Memory B cell (primary cell): ENCODE data around the gene DMAC2L.
"Not testable (repeated sequence)": the region's sequence is repeated elsewhere in the genome, so short reads cannot be mapped to it uniquely, and the experiment has no call there.

ENCODE experiments used
- ATAC-seq: fragments of 150-1000 bp; cut with Tn5 transposase; 2 replicates; pipeline ENCODE4 v1.10.0; 2021; ENCODE audit warnings: low read depth, mild to moderate bottlenecking, moderate library complexity
- DNase-seq, 2 donors: peaks; one replicate each; pipeline ENCODE4 v3.0.0; 2022; ENCODE audit warnings: low spot score in 2 of 2
- H3K27ac Mint-ChIP-seq: one replicate; pipeline ENCODE4 v1.8.0; 2022; ENCODE audit warnings: mild to moderate bottlenecking, moderate library complexity, mixed read lengths
- H3K27me3 Mint-ChIP-seq: one replicate; pipeline ENCODE4 v1.8.0; 2022; ENCODE audit warnings: mixed read lengths
- H3K36me3 Mint-ChIP-seq: one replicate; pipeline ENCODE4 v1.8.0; 2022; ENCODE audit warnings: mild to moderate bottlenecking, mixed read lengths
- H3K4me1 Mint-ChIP-seq: one replicate; pipeline ENCODE4 v1.8.0; 2022; ENCODE audit warnings: mixed read lengths
- H3K4me3 Mint-ChIP-seq: one replicate; pipeline ENCODE4 v1.8.0; 2022; ENCODE audit warnings: mild to moderate bottlenecking, moderate library complexity, mixed read lengths
- H3K9me3 Mint-ChIP-seq: one replicate; pipeline ENCODE4 v1.8.0; 2022; ENCODE audit warnings: mixed read lengths

DMAC2L gene

DNA sequence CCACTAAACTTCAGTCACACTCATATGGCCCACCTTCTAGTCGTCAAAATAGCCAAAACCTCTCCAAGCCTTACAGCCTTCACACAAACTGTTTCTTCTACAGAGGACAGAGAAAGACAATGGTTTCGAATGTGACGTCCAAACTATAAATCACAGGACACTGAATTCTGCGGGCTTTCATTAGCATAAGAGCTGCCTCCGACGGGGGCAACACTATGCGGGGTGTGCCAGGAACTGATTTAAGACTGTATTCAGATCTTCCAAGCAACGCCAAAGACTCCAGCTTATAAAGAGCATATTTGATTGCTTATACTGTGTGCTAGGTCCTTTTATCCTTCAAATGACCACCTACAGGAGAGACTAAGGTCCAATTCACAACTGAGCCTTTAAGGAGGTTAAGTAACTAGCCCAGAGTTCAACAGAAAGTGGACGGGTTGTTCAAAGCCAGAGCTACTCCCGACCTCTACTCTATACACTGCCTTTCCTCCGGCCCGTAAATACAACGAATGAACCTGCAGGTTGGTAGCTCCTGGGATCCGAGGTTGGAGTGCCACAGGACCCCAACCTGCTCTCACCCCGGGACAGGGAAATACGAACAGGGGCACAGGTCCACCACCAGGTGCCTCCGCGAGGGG lies 670 bp upstream of the DMAC2L start:
- DNase-seq, result peak in 1 of 2 donors; percentile 0
- no peak for ATAC-seq
- H3K9me3 Mint-ChIP-seq, result no peaks in the 10 kb centered on the region
- peaks cover 7% of the 10 kb centered on the region for H3K36me3 Mint-ChIP-seq
- H3K27me3 Mint-ChIP-seq, result no peaks in the 10 kb centered on the region
- H3K4me1 Mint-ChIP-seq, result peaks cover 23% of the 10 kb centered on the region
- H3K27ac Mint-ChIP-seq, result peak overlapping the region; percentile 91
- H3K4me3 Mint-ChIP-seq, result peak overlapping the region; percentile 95

- Mint-ChIP-seq H3K27me3 (no peaks in the 10 kb centered on the region), H3K27ac (peak overlapping the region; percentile 91), H3K9me3 (no peaks in the 10 kb centered on the region), H3K4me3 (peak overlapping the region; percentile 95), H3K4me1 (peaks cover 26% of the 10 kb centered on the region), H3K36me3 (peaks cover 7% of the 10 kb centered on the region)
- no peak for DNase-seq
- peak; percentile 45 for ATAC-seq
These were observed 570 bp downstream of the DMAC2L start for GRCh38 chr14:50312734-50313054.

DNA sequence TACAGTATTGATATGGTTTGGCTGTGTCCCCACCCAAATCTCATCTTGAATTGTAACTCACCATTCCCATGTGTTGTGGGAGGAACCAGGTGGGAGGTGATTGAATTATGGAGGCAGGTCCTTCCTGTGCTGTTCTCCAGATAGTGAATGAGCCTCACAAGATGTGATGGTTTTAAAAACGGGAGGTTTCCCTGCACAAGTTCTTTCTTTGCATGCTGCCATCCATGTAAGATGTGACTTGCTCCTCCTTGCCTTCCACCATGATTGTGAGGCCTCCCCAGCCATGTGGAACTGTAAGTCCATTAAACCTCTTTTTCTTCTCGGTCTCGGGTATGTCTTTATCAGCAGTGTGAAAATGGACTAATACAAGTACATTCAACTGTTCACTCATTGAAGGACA lies 2.0 kb downstream of the DMAC2L start:
- not testable (repeated sequence) for H3K36me3 Mint-ChIP-seq, H3K9me3 Mint-ChIP-seq, ATAC-seq, DNase-seq, H3K4me3 Mint-ChIP-seq, H3K27ac Mint-ChIP-seq, H3K27me3 Mint-ChIP-seq
- H3K4me1 Mint-ChIP-seq, result peaks cover 33% of the 10 kb centered on the region

DNA sequence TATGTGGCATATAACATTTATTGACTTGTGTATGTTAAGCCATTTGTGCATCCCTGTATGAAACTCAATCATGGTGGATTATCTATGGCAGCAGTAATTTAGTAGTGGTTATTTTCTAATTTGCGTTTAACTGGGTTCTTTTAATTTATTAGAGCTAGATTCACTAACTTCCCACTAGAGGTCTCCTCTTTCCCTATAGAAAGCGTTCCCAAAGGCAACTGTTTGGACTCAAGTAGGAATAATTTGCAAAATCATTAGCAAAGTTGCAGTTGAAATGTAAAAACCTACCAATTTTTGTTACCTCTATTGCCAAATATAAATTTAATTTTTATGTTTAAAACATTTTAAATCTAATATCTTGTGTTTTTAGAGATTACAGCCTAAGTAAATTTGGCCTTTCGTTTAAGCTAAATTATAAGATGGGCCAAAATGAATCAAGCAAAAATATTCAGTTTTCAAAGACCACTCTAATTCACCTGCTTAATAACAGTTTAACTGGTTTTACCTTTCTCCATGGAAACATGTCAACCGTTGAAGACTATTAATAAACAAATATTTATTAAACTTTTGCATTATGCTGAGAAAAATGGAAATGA lies 6.0 kb downstream of the DMAC2L start:
- Mint-ChIP-seq H3K4me1 (peaks cover 23% of the 10 kb centered on the region), H3K4me3 (no peak overlapping the region), H3K27ac (no peak overlapping the region), H3K27me3 (no peaks in the 10 kb centered on the region), H3K9me3 (no peaks in the 10 kb centered on the region), H3K36me3 (peaks cover 7% of the 10 kb centered on the region)
- DNase-seq (peak in 1 of 2 donors; percentile 3), ATAC-seq (no peak)

GRCh38 chr14:50319293-50319692 lies 7.2 kb downstream of the DMAC2L start:
- H3K36me3 Mint-ChIP-seq, result peaks cover 5% of the 10 kb centered on the region
- ATAC-seq (no peak), DNase-seq (no peak)
- H3K4me1 Mint-ChIP-seq, result peaks cover 16% of the 10 kb centered on the region
- no peak overlapping the region for H3K4me3 Mint-ChIP-seq
- no peaks in the 10 kb centered on the region for H3K27me3 Mint-ChIP-seq
- H3K27ac Mint-ChIP-seq, result no peak overlapping the region
- no peaks in the 10 kb centered on the region for H3K9me3 Mint-ChIP-seq

GRCh38 chr14:50319721-50320120 lies 7.6 kb downstream of the DMAC2L start:
- no peak overlapping the region for H3K27ac Mint-ChIP-seq
- no peak for DNase-seq

GRCh38 chr14:50320283-50320682 lies 8.2 kb downstream of the DMAC2L start:
- H3K4me3 Mint-ChIP-seq, result no peak overlapping the region
- no peak for DNase-seq
- ATAC-seq, result no peak

More at GRCh38 chr14:50319721-50320120, 7.6 kb downstream of the DMAC2L start:
- ATAC-seq, result no peak
- Mint-ChIP-seq H3K9me3 (no peaks in the 10 kb centered on the region), H3K4me3 (no peak overlapping the region), H3K36me3 (peaks cover 4% of the 10 kb centered on the region), H3K4me1 (peaks cover 15% of the 10 kb centered on the region), H3K27me3 (no peaks in the 10 kb centered on the region)

DNA sequence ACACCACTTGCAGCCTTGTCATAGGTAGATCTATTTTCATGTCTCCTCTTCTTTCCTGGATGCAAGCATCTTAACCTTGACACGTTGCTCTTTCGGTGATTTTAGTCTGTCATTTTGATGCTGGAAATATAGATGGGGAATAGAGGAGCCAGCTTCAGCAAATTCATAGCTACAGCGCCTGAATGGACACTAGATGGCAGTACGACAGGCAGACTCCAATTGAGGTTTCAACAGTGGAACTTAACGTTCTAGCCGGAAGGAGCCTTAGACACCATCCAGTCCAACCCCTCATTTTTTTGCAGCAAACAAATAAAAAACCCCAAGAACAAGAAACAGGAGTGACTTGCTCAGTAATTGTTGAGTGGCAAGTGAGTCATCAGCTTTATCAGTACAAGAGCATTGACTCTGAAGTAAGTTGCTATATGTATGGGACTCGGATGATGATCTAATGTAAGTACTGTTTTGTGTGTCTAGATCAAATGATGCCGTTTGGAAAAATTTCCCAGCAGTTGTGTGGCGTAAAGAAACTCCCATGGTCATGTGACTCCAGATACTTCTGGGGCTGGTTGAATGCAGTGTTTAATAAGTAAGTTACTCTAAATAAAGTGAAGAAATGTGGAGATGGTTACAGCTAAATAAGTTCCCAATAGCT lies 9.0 kb downstream of the DMAC2L start:
- H3K27me3 Mint-ChIP-seq, result no peaks in the 10 kb centered on the region
- H3K4me3 Mint-ChIP-seq, result no peak overlapping the region
- H3K9me3 Mint-ChIP-seq, result no peaks in the 10 kb centered on the region
- ATAC-seq (peak; percentile 96), DNase-seq (peak; percentile 37 to 63)
- no peak overlapping the region for H3K27ac Mint-ChIP-seq
- peaks cover 13% of the 10 kb centered on the region for H3K4me1 Mint-ChIP-seq
- peaks cover 2% of the 10 kb centered on the region for H3K36me3 Mint-ChIP-seq

More at GRCh38 chr14:50320283-50320682, 8.2 kb downstream of the DMAC2L start:
- H3K9me3 Mint-ChIP-seq, result no peaks in the 10 kb centered on the region
- peaks cover 4% of the 10 kb centered on the region for H3K36me3 Mint-ChIP-seq
- H3K4me1 Mint-ChIP-seq, result peaks cover 15% of the 10 kb centered on the region
- H3K27me3 Mint-ChIP-seq, result no peaks in the 10 kb centered on the region
- H3K27ac Mint-ChIP-seq, result no peak overlapping the region

DNA sequence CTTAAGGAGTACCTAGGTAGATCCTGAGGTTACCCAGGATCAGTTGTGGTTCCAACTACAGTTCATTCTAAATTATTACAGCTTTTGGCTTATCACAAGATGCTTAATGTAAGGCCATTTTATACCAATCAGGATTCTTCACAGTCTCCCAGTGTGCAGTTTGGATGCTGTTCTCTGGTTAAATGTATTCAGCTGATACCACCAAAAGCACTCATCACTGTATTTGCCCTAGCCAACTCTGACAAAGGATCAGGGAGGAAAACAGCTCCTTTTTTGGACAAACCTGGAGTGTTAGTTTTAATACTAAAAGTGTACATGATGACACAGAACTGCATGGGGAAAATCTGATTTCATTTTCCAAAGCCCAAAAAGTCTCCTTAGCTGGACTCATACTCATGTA lies 19.5 kb downstream of the DMAC2L start:
- no peak overlapping the region for H3K27ac Mint-ChIP-seq
- no peak for DNase-seq
- peaks cover 9% of the 10 kb centered on the region for H3K36me3 Mint-ChIP-seq
- peaks cover 5% of the 10 kb centered on the region for H3K4me1 Mint-ChIP-seq
- H3K4me3 Mint-ChIP-seq, result no peak overlapping the region
- no peaks in the 10 kb centered on the region for H3K9me3 Mint-ChIP-seq
- no peak for ATAC-seq
- H3K27me3 Mint-ChIP-seq, result no peaks in the 10 kb centered on the region

GRCh38 chr14:50333014-50333509 lies 20.9 kb downstream of the DMAC2L start:
- DNase-seq (no peak), ATAC-seq (no peak)
- Mint-ChIP-seq H3K9me3 (no peaks in the 10 kb centered on the region), H3K27me3 (no peaks in the 10 kb centered on the region), H3K36me3 (peaks cover 9% of the 10 kb centered on the region), H3K4me1 (peaks cover 5% of the 10 kb centered on the region), H3K27ac (peak overlapping the region; percentile 19), H3K4me3 (no peak overlapping the region)

- Mint-ChIP-seq H3K27me3 (no peaks in the 10 kb centered on the region), H3K4me3 (no peak overlapping the region), H3K4me1 (peaks cover 5% of the 10 kb centered on the region), H3K27ac (no peak overlapping the region), H3K36me3 (peaks cover 7% of the 10 kb centered on the region), H3K9me3 (no peaks in the 10 kb centered on the region)
- DNase-seq (no peak), ATAC-seq (no peak)
These were observed 22.1 kb downstream of the DMAC2L start for GRCh38 chr14:50334211-50334610.

DNA sequence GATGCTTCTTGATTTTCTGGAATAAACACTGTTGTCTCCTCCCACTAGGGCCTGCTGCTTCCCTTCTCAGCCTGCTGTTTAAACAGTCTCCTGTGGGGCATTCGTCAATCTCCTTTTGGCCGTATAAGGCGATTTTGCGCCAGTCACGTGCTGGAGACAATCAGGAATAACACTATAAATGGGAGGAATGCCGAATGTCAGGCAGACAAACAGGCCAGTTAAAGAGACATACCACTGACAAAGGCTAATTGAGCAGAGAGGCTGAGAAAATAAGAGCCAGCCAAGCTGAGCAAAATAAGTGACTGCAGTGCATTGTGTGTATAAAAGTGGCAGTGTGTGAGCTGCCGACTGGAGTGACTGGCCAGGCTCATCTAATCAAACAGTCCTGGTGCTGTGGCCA lies 23.3 kb downstream of the DMAC2L start:
- DNase-seq (no peak), ATAC-seq (no peak)
- H3K36me3 Mint-ChIP-seq, result peaks cover 4% of the 10 kb centered on the region
- no peaks in the 10 kb centered on the region for H3K27me3 Mint-ChIP-seq
- H3K9me3 Mint-ChIP-seq, result no peaks in the 10 kb centered on the region
- H3K27ac Mint-ChIP-seq, result peak overlapping the region; percentile 74
- no peak overlapping the region for H3K4me3 Mint-ChIP-seq
- peaks cover 5% of the 10 kb centered on the region for H3K4me1 Mint-ChIP-seq

- H3K27me3 Mint-ChIP-seq, result no peaks in the 10 kb centered on the region
- ATAC-seq, result no peak
- DNase-seq, result no peak
These were observed 24.1 kb downstream of the DMAC2L start for GRCh38 chr14:50335989-50336824.

DNA sequence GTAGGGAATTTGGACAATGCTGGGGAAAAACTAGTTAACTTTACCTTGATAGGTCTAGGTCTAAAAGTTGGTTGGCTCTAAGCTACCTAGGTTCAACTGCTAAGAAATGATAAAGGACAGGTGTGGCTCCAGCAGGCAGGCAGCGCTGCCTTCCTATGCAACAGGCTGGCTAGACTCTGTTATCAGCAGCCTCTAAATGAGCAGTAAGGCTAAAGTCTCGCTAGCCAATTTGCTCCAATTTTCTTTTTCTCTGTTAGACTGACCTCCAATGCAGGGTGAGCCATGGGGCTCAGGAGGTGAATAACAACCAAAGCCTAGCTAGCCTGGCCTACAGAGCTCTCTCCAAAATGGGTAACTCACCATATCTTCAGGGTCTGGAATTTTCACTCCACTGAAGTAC lies 26.5 kb downstream of the DMAC2L start:
- peaks cover 8% of the 10 kb centered on the region for H3K4me1 Mint-ChIP-seq
- DNase-seq (no peak), ATAC-seq (no peak)
- H3K4me3 Mint-ChIP-seq, result no peak overlapping the region
- H3K36me3 Mint-ChIP-seq, result no peaks in the 10 kb centered on the region
- H3K27ac Mint-ChIP-seq, result no peak overlapping the region
- H3K9me3 Mint-ChIP-seq, result no peaks in the 10 kb centered on the region
- H3K27me3 Mint-ChIP-seq, result no peaks in the 10 kb centered on the region

More at GRCh38 chr14:50335989-50336824, 24.1 kb downstream of the DMAC2L start:
- H3K4me1 Mint-ChIP-seq, result peaks cover 5% of the 10 kb centered on the region
- H3K36me3 Mint-ChIP-seq, result peaks cover 4% of the 10 kb centered on the region
- H3K4me3 Mint-ChIP-seq, result no peak overlapping the region
- peak overlapping the region; percentile 74 for H3K27ac Mint-ChIP-seq
- no peaks in the 10 kb centered on the region for H3K9me3 Mint-ChIP-seq
